Upper lobe of right lung (tissue), 1 donor: ENCODE results near the gene C22orf39. TPM values are rescaled to one million over a fixed set of nuclear protein-coding genes. Genes with fewer than 3 reads are reported as not detected.

Experiments used
- ATAC-seq: fragments of 200-7000 bp; cut with Tn5 transposase; one replicate; pipeline ENCODE4 v1.9.1; 2020; ENCODE audit warnings: mild to moderate bottlenecking, moderate library complexity
- DNase-seq: peaks from one replicate; pipeline ENCODE4 v3.0.0-alpha.2; 2020
- H3K27ac ChIP-seq: fragments of 200-600 bp; one replicate; pipeline ENCODE4 v1.8.0; 2022
- H3K27me3 ChIP-seq: fragments of 200-600 bp; one replicate; pipeline ENCODE4 v1.8.0; 2022; ENCODE audit warnings: mild to moderate bottlenecking
- H3K36me3 ChIP-seq: fragments of 200-600 bp; one replicate; pipeline ENCODE4 v1.8.0; 2022
- H3K4me1 ChIP-seq: fragments of 200-600 bp; one replicate; pipeline ENCODE4 v1.8.0; 2022
- H3K4me3 ChIP-seq: fragments of 200-600 bp; one replicate; pipeline ENCODE4 v1.8.0; 2022; ENCODE audit warnings: mild to moderate bottlenecking
- H3K9me3 ChIP-seq: fragments of 200-600 bp; one replicate; pipeline ENCODE4 v1.8.0; 2022
- intact Hi-C: fragments of 100-400 bp; cut with DNase I; formaldehyde crosslinking; loops from one replicate; pipeline ENCODE4 v1.11.0; 2022
- total RNA-seq: library from RNA; stranded (reverse); fragmentation: NEBNext Ultra II Directional; extraction: Animal tissue kit (Norgen Biotek cat#: 25700); gene quantifications from one replicate; pipeline ENCODE4 v1.2.1, GENCODE V29; 2021
- TF ChIP-seq, protein P1 (sequence below): fragments of 200-600 bp; IDR thresholded peaks from one replicate; pipeline ENCODE4 v1.8.0; 2022; ENCODE audit warnings: antibody characterized with exemption
- donor health status: DM: no; HTN: yes; CAD: no; lungs with severe emphysema.

Gene C22orf39
- total RNA-seq, 1 donor from 2014 or later, result 35.6 TPM

DNA sequence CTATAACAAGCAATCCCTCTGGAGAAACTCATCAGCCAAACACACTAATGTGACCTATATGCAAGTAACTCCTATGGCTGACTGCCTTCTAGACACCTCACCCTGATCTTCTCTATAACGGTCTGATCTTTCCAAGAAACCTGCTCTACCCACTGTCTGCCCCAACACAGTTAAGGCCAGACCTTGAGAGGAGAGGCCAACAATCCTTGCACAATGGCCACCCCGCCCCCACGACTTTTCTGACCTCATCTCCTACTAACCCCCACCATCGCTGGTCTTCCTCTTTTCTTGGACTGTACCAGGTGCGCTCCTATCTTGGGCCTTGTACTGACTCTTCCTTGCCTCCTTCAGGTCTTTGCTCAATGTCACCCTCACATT, 28.4 kb downstream of the C22orf39 start:
- Histone ChIP-seq H3K4me3 (no peak overlapping the region), H3K36me3 (no peaks in the 10 kb centered on the region), H3K27me3 (no peaks in the 10 kb centered on the region), H3K4me1 (no peaks in the 10 kb centered on the region), H3K9me3 (no peaks in the 10 kb centered on the region), H3K27ac (no peak overlapping the region)
- peak; percentile 80 for ATAC-seq
- no peak for DNase-seq
- intact Hi-C loops, result no loop called here
- TF ChIP-seq, protein P1, sequence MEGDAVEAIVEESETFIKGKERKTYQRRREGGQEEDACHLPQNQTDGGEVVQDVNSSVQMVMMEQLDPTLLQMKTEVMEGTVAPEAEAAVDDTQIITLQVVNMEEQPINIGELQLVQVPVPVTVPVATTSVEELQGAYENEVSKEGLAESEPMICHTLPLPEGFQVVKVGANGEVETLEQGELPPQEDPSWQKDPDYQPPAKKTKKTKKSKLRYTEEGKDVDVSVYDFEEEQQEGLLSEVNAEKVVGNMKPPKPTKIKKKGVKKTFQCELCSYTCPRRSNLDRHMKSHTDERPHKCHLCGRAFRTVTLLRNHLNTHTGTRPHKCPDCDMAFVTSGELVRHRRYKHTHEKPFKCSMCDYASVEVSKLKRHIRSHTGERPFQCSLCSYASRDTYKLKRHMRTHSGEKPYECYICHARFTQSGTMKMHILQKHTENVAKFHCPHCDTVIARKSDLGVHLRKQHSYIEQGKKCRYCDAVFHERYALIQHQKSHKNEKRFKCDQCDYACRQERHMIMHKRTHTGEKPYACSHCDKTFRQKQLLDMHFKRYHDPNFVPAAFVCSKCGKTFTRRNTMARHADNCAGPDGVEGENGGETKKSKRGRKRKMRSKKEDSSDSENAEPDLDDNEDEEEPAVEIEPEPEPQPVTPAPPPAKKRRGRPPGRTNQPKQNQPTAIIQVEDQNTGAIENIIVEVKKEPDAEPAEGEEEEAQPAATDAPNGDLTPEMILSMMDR, result no peak

DNA sequence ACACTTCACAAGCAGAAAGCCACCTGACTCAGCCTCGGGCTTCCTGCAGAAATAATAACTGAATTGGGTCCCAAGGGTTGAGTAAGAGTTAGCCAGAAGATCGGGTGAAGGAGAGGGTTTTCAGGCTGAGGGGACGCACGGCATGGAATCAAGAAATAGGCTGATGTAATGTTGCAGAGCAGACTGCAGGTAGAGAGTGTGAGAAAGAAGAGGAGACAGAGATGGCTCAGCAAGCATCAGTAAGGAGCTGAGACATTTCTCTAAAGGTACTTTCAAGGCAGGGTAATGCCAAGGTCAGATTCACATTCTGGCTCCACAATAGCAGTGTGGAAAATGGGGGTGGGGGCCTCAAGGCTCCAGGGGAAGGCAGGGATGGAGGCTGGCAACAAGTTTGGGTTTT, 34.6 kb downstream of the C22orf39 start:
- H3K27me3 ChIP-seq, result no peaks in the 10 kb centered on the region
- DNase-seq (no peak), ATAC-seq (no peak)
- no peak overlapping the region for H3K27ac ChIP-seq
- no peaks in the 10 kb centered on the region for H3K4me1 ChIP-seq
- intact Hi-C loops, result no loop called here
- no peaks in the 10 kb centered on the region for H3K9me3 ChIP-seq
- H3K36me3 ChIP-seq, result peaks cover 30% of the 10 kb centered on the region
- TF ChIP-seq, protein P1, result no peak
- no peak overlapping the region for H3K4me3 ChIP-seq

DNA sequence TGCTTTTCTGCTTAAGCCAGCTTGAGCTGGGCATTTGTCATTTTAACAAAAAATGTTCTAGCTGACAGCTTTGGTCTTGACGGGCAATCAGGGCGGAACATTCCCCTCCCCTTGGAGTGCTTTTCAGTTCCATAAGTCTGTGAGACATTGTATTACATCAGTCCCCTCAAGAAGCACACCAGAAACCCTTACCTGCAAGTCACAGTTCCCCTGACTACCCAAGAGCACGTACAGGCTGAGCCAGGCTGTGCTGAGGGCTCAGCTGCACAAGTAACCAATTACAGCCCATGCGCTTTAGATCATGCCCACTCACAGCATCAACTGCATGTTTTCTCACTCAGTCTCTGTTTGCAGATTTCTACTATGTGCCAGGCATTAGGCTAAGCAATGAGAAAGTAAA, 35.0 kb downstream of the C22orf39 start:
- no peaks in the 10 kb centered on the region for H3K9me3 ChIP-seq
- TF ChIP-seq, protein P1, result no peak
- no peak overlapping the region for H3K27ac ChIP-seq
- DNase-seq, result no peak
- peaks cover 35% of the 10 kb centered on the region for H3K36me3 ChIP-seq
- H3K4me3 ChIP-seq, result no peak overlapping the region
- no peak for ATAC-seq
- intact Hi-C loops, result no loop called here
- no peaks in the 10 kb centered on the region for H3K27me3 ChIP-seq
- H3K4me1 ChIP-seq, result no peaks in the 10 kb centered on the region

DNA sequence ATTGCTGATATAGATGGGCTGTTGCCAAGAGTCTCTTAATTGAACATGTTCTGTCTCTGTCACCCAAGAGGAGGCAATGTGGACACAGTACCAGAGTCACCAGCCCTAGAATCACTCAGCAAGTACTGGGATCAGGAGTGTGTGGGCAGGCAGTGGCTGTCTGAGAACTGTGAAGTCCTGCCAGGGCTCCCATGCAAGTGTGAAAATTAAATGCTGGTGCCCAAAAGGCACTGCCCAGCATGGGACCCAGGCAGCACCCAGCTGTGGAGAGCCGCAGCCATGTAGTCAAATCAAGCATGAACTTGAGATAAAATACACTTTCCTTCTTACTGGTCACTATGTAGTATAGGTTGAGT, 35.8 kb downstream of the C22orf39 start:
- ATAC-seq (no peak), DNase-seq (no peak)
- Histone ChIP-seq H3K27ac (no peak overlapping the region), H3K9me3 (no peaks in the 10 kb centered on the region), H3K27me3 (no peaks in the 10 kb centered on the region), H3K4me3 (no peak overlapping the region), H3K36me3 (peaks cover 42% of the 10 kb centered on the region), H3K4me1 (no peaks in the 10 kb centered on the region)
- TF ChIP-seq, protein P1, result no peak
- intact Hi-C loops, result no loop called here

DNA sequence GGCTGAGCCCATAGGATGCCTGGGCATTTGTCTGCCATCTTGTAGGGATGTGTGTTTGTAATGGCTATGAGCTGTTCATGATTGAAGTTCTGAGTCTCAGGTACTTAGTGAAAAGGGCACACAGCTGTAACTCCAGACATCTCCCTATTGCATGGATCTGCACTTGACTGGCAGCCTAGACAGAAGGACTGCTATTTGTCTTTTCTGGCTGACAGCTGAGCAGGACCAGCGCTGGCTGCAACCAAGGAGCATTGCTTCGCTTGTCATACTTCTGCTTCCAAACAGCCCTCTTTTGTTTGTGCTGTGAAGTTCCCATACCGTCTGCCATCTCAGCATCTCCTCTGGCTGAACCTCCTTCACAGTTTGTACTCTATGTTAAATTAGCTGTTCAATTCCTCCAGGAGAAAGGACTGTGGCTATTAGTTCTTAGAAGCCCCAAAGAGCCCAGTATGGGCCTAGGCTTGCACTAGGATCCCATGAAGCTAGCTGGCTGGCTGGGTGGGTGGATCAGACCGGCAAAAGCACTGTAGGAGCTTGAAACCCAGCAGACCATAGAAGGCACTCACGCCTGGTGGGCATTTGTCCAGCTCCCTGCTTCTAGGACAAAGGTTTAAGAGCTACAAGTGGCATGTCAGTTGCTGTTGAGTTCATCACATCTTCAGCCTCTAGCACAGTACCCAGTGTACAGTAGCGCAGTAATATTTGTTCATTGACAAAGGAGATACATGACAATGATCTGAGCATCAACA, 36.4 kb downstream of the C22orf39 start:
- peaks cover 48% of the 10 kb centered on the region for H3K36me3 ChIP-seq
- no peaks in the 10 kb centered on the region for H3K9me3 ChIP-seq
- intact Hi-C loops, result no loop called here
- H3K27ac ChIP-seq, result no peak overlapping the region
- H3K4me3 ChIP-seq, result no peak overlapping the region
- H3K4me1 ChIP-seq, result no peaks in the 10 kb centered on the region
- TF ChIP-seq, protein P1, result no peak
- ATAC-seq (no peak), DNase-seq (no peak)
- no peaks in the 10 kb centered on the region for H3K27me3 ChIP-seq
